Coronary artery (tissue), 2 donors: Measurements from ENCODE around the gene MRPL58.
A peak's percentile ranks its signal among the peaks of the same experiment; 100 is the strongest.
"Not testable (repeated sequence)": the region's sequence is repeated elsewhere in the genome, so short reads cannot be mapped to it uniquely, and the experiment has no call there.

Source experiments
- DNase-seq: peaks from one replicate; pipeline ENCODE4 v3.0.0-alpha.2; 2017; ENCODE audit warnings: low spot score
- H3K27ac ChIP-seq, 2 donors: fragments of 200-600 bp; sonication (generic); one replicate each; pipeline ENCODE4 v1.5.1; 2016 to 2019
- H3K4me3 ChIP-seq: fragments of 200-600 bp; sonication (generic); 2 replicates; pipeline ENCODE4 v1.5.1; 2016; ENCODE audit warnings: mild to moderate bottlenecking, moderate library complexity
- CTCF ChIP-seq: fragments of 200-600 bp; sonication (generic); IDR thresholded peaks from one replicate; pipeline ENCODE4 v1.5.1; 2019; ENCODE audit warnings: antibody characterized with exemption

Gene MRPL58

DNA sequence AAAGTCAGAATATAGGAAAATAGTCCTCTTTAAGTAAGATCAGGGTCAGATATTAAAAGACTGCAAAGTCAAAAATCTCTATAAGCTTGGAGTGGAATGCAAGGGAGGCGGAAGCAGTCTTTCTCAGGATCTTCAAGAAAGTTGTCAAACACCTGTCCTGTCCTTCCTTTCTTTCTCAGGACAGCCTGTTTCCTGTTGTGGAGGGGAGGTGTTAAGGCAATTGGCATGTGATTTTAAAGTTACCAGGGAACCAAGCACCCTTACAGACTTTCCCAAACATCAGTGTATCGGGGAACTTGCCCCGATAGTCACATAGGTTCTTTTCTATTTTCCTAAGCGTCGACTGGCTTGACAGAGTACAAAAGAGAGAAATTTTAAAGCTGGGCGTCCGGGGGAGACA, 32.2 kb downstream of the MRPL58 start:
- no peak for DNase-seq
- H3K27ac ChIP-seq: no peak overlapping the region
- no peak overlapping the region for H3K4me3 ChIP-seq
- TF ChIP-seq CTCF: no peak

GRCh38 chr17:75045946-75046406, 33.5 kb downstream of the MRPL58 start:
- not testable (repeated sequence) for DNase-seq
- H3K27ac ChIP-seq: peak overlapping the region; percentile 98 to 99
- peak overlapping the region; percentile 93 for H3K4me3 ChIP-seq

DNA sequence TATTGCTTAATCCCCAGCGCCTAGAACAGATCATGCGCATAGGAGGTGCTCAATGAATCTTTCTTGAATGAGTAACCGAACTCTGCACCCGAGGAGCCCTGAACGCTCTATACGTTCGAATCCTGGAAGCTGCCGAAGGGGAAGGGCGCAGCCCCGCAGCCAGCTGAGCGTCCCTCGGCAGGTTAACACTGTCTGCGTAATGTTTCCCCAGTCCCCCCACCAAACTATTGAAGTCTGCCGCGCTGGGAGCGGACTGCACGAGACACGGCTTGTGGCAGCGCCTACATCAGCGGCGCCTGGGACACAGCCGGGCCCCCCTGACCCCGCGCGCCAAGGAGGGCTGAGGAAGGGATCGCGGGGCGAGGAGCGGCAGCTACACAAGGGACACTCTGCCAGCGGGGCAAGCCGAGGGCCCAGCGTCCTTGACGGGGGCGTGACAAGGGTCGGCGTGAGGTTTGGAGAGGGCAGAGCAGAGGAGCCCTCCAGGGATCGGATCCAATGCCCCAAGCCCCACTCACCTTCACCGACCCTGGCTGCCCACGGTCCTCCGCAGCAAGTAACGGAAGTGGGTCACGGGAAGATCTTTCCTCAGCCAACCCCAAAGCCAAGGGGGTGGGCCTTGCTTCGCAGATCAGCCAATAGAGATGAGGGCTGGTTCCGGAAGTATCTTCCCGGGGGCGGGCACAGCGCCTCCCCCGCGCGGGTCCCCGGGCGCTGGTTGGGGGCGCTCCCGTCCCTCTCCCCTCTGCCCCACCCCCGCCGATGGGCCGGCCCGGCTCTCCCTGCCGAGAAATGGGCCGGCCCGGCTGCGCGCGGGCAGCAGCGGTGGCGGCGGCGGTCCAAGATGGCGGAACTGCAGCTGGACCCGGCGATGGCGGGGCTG, 34.2 kb downstream of the MRPL58 start, which contains the start of the genes ATP5PD and KCTD2:
ATP5PD (minus strand) TSS at position 563 of the 883 bp plus-strand sequence. CDS start 4,319 bp downstream, outside the sequence.
KCTD2 (plus strand) TSS at position 819 of the 883 bp plus-strand sequence; CDS start at position 845, 26 bp downstream.
- TF ChIP-seq CTCF: no peak
- H3K4me3 ChIP-seq: peak within 1 kb of the TSS; percentile 93
- DNase-seq: peak; percentile 98
- peak within 1 kb of the TSS; percentile 98 to 99 for H3K27ac ChIP-seq

- DNase-seq: no peak
- TF ChIP-seq CTCF: no peak
- peak overlapping the region; percentile 93 for H3K4me3 ChIP-seq
- peak overlapping the region; percentile 98 to 99 for H3K27ac ChIP-seq
Measured at GRCh38 chr17:75047398-75048098, 35.1 kb downstream of the MRPL58 start.

GRCh38 chr17:75048249-75048878, 35.9 kb downstream of the MRPL58 start:
- peak overlapping the region; percentile 93 for H3K4me3 ChIP-seq
- no peak for DNase-seq
- TF ChIP-seq CTCF: no peak
- H3K27ac ChIP-seq: peak overlapping the region; percentile 98 to 99

GRCh38 chr17:75049057-75049456, 36.6 kb downstream of the MRPL58 start:
- no peak for DNase-seq
- H3K27ac ChIP-seq: peak overlapping the region in 1 of 2 donors; percentile 98
- H3K4me3 ChIP-seq: peak overlapping the region; percentile 93
- TF ChIP-seq CTCF: no peak

GRCh38 chr17:75049706-75050105, 37.2 kb downstream of the MRPL58 start:
- no peak overlapping the region for H3K27ac ChIP-seq
- no peak overlapping the region for H3K4me3 ChIP-seq
- DNase-seq: no peak
- TF ChIP-seq CTCF: no peak
